ENCODE measurements around the gene OLFML1.
"Not testable (repeated sequence)": the region's sequence is repeated elsewhere in the genome, so short reads cannot be mapped to it uniquely, and the experiment has no call there.

Gene OLFML1

GRCh38 chr11:7512525-7513233, 27.4 kb downstream of the OLFML1 start:
- DNase-seq (ENCODE audit: low read depth in 2 of 2), result peak in 1 of 2 donors; percentile 15

DNA sequence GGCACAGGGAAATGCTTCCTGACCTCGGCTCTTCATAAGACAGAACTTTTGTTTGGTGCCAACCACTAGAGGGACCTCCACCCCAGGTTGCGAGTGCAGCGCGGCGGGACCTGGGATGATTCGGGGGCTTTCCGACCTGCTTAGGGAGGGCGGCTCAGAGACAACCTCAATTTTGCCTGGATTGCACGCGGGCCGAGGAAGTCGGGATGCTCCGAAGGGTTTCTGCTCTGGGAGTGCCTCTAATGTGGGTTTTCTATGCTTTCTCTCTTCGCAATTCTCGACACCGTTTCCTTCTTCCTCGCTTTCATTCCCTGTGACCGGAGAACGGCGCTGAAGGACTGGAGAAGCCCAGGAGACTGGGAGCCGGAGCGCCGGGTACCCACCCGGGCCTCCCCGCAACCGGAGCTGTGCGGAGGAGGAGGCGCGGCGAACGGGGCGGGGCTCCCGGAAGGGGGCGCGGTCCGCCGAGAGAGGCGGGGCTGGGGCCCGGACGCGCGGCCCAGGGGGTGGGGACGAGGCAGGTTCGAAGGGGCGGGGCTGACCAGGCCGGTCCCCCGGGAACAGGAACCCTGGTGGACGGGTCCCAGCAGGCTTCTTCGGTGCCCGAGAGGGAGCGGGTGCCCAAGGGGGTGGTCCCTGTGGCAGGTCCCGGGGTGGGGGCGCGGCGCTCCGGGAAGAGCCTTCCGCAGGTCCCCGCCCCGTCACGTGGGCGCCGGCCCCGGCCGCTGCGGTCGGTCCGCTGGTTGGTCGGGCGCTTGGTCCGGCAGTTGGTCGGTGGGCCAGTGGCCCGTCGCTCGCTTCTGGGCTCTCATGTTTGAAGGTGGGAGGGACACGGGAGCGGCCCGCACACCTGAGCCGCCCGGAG, 28.2 kb downstream of the OLFML1 start, which contains the start of gene PPFIBP2:
TSS of gene PPFIBP2 (plus strand) at position 766 of the 865 bp plus-strand sequence. CDS start 35,477 bp downstream, outside the sequence.
- DNase-seq (ENCODE audit: low read depth in 2 of 2), result peak; percentile 74

DNA sequence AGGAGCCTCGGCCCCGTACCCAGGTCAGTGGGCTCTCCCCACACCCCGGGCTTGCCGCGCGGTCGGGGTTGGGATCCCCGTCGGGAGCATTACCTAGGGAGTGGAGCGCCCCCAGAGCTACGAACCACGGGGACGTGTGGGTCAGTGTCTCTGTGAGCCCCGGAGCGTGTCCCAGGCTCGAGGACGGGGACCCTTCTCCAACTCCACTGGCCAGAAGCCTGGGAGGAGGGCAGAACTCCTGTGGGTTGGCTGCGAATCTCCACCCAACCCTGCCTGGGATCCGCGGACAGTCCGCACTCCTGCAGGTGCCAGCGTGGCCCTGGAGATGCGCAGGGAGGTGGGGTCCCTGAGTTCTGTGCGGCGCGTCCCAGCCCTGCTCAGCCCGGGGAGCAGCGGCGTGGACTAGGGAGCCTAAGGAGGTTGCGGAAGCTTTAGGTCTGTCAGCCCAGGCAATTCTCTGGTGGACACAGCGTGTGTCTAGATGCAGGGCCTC, 28.8 kb downstream of the OLFML1 start:
- no peak for DNase-seq (ENCODE audit: low read depth in 2 of 2)

- DNase-seq (ENCODE audit: low read depth in 2 of 2), result no peak
Measured at GRCh38 chr11:7515447-7515886, 30.2 kb downstream of the OLFML1 start.

GRCh38 chr11:7516475-7516874, 31.2 kb downstream of the OLFML1 start:
- DNase-seq (ENCODE audit: low read depth in 2 of 2), result no peak

DNA sequence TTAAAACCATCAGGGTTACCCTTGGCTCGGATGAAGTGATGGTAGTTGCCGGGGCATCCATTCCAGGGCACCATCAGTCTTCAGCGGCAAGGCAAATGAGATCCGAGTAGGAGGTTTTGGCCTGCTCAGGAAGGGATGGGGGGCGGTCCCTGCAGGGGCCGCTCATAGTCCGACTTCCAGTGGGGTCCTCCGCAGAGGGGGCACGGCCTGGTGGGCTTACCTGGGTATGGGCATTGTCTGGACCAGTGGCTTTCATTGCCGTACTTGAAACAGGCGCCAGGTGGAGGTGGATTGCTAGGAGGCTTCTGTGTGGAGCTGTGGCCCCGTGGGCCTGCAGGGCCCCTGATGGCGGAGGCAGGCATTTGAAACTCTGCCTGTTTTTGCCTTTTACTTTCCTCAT, 32.4 kb downstream of the OLFML1 start:
- DNase-seq (ENCODE audit: low read depth in 2 of 2), result not testable (repeated sequence)

DNA sequence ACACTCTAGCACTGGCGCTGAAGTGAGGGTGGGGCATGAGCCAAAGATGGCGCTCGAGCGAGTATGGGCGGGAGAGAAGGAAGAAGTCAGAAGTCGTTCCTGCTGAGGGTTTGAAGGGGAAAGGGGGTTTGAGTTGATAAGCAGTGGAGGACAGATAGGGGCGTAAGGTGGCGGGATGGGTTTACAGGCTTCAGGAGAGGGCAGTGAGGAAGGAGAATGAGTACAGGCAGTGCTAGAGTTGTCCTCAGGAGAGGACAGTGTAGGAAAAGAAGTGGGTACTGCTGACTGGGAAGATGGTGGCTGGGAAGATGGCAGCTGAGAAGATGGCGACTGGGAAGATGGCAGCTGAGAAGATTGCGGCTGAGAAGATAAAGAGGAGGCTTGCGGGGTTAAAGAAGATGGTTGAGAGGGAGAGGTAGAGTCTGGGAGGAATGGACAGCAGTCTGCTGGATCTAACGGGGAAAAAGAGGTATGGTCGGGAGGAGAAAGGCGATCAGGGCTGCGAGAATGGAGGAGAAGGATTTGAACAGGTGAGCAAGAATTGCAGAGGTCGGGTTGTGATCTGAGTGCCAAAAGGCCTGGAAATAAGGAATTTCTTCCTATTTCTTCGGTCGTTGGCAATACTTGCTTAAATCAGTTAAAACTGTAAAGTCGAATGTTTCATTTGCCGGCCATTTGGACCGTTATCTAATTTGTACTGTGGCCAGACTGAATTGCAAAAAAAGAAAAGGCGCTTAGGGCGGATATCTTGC, 33.7 kb downstream of the OLFML1 start:
- no peak for DNase-seq (ENCODE audit: low read depth in 2 of 2)

DNA sequence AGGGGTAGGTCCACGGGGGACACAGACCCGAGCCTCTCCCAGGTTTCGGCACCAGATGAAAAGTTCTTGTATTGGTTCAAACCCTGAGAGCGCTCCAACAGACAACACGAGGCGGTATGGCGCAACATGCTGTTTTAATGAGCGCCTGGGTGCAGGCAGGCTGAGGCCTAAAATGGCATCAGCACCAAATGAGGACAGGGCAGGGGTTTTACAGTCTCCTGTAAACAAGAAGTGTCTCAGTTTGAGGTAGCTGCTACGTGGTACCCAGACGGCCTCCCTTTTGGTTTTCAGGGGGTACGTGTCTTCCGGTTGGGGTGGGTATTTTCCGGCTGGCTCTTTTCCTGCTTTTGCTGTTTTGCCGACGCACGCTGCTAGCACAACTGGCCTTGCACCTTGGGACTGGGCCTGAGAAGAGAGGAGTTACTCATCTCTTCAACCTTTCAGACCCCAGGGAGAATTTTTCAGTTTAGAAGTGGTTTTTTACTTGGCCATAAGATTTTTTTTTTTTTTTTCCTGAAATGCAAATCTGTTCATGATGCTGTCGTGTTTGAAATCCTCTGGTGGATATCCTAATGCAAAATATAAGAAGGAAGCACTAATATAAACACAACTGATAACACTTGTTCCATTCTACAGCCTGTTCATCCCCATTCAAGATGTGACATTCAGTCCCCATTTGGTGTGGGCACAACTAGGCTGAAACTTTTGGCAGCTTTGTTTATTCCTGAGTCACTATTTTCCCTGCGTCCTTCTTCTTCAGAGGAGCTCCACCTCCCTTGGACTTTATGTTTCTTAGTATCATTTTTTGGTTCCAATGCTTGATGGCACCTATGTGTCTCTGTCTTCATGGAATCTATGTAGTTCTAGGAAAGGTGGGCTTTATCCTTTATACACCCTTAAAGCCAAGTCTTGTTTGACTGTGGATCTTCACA, 35.0 kb downstream of the OLFML1 start:
- no peak for DNase-seq (ENCODE audit: low read depth in 2 of 2)

- DNase-seq (ENCODE audit: low read depth in 2 of 2), result no peak
Measured at GRCh38 chr11:7520981-7521487, 35.7 kb downstream of the OLFML1 start.

GRCh38 chr11:7522121-7522520, 36.8 kb downstream of the OLFML1 start:
- DNase-seq (ENCODE audit: low read depth in 2 of 2), result no peak

DNA sequence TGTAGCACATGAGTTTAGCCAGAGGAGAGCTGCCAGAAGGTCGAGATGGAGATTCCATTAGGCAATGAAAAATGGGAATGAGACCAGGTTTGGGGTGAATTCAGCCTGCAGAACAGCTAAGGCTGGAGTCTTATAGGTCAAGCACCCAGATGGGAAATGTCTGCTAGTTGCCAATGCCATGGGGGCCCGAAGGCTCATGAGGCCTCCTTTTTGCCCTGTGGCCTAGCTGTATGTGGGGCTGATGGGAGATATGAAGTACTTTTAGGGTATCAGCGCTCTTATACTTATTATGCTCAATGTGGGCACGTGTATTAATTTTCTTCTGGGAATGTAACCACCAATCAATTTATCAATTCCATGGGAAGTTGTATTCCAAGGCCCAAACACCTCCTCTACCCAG, 37.2 kb downstream of the OLFML1 start:
- no peak for DNase-seq (ENCODE audit: low read depth in 2 of 2)

- no peak for DNase-seq (ENCODE audit: low read depth in 2 of 2)
Measured at GRCh38 chr11:7523416-7524210, 38.3 kb downstream of the OLFML1 start.

DNA sequence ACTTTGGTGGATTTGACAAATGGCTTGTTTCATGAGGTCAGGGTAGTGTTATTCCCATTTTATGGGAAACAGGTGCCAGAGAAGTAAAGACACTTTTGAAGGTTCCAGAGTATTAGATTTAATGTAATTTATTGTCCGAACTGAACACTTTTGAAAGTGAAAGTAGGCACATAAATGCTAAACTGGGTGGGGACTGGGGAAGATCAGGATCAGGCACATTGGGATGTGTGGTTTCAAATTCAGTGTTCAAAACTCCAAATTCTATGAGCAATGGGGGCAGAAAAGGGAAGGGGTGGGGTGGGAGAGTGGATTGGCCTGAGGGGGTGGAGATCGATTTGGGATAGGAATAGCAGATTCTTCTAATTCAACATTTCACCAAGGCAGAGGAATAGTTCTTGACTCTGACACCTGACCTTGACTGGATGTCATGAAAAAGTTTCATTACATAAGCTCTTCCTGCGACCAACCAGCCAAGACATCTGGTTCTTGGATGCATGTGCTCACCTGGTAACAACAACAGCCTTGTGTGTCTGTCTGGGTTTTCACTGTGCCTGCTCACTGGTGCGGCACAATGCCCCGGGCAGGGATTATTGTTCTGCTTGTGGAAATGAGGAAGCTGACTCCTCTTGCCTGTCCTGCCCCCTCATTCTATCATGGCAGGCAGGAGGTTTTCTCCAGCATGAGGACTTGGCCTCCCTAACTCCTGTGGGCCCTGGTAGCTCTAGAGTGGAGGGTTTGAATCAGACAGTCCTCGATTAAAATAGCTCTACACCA, 39.3 kb downstream of the OLFML1 start:
- no peak for DNase-seq (ENCODE audit: low read depth in 2 of 2)

DNA sequence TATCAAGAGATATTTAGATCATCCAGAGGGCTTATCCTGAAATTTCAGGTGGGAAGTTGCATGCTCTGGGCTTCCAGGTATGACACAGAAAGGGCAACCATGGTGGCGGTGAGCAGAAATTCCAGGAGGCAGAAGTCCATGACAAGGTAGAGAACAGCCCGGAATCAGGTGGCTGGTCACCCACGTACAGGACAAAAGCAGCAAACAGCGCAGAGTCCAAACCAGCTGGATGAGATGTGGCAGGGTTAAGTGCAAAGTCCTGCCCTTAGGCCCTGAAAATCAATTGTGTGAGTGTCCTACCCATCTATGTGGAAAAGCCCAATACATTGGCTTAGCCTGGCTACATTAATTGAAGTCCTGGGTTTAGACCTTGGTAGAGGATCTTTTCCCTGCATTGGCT, 40.1 kb downstream of the OLFML1 start:
- no peak for DNase-seq (ENCODE audit: low read depth in 2 of 2)

GRCh38 chr11:7527029-7527428, 41.7 kb downstream of the OLFML1 start:
- no peak for DNase-seq (ENCODE audit: low read depth in 2 of 2)

DNA sequence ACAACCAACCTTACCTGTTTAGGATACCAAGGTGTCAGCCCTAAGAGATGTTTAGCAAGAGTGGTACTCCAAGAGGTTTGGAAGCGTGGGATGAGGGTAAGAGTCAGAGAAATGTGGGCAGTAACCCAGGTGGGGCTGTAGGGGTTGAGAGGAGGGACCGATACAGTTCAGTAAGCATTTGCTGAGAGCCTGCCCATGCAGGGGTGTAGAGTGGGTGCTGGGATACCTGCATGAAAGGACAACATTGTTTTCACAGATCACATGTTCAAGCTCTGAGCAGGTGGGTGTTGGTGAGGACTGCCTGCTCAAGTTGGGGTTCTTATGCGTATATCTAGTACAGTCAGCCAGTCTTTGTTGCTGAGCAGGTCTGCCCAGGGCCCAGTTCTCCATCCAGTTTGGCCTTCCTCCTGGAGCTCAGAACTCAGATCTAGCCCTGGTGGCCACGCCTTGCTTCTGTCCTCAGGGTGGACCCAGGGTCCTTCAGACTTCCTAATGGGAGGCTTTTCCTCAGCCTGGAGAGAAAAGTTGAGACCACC, 43.3 kb downstream of the OLFML1 start:
- DNase-seq (ENCODE audit: low read depth in 2 of 2), result no peak

DNA sequence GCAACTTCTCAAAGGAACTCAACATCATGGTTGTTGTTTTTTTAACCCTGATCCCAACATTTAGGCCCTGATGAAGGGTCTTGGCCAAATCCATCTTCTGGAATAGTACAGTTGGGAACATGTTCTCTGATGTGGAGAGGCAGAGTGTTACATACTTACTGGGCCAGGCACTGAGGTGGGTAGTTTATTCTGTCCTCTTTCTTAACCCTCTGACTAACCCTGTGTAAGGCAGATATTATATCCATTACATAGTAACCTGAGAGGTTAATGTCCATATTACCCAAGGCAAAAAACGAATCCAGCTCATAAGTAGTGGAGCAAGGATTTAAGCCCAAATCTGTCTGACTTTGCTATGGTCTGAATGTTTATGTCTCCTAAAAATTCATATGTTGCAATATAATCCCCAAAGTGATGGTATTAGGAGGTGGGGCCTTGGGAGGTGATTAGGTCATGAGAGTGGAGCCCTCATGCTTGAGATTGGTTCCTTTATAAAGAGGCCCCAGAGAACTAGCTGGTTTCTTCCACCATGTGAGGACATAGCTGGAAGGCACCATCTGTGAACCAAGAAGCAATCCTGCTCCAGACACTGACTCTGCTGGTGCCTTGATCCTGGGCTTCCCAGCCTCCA, 44.8 kb downstream of the OLFML1 start:
- DNase-seq (ENCODE audit: low read depth in 2 of 2), result no peak

GRCh38 chr11:7531011-7531410, 45.7 kb downstream of the OLFML1 start:
- DNase-seq (ENCODE audit: low read depth in 2 of 2), result no peak

Data from stimulated activated CD4-positive, alpha-beta T cell treated with anti-CD3 and anti-CD28 coated beads, Interleukin-4, amount 100 ng/mL, for 48 hours (primary cell).